ENCODE data around the gene COL5A2. TPM values are rescaled to one million over a fixed set of nuclear protein-coding genes. Genes with fewer than 3 reads are reported as not detected.

COL5A2 gene
- total and polyA plus RNA-seq, 10 of the 15 experiments (the other 5 are each of a cell fraction or from before 2014, with no cell fraction given), result 0.04 to 0.85 (median 0.39) TPM

- no peak for TF ChIP-seq ZBTB11 (CRISPR knock-in tag; IDR thresholded peaks at IDR 0.05)
- TF ChIP-seq, protein P1, sequence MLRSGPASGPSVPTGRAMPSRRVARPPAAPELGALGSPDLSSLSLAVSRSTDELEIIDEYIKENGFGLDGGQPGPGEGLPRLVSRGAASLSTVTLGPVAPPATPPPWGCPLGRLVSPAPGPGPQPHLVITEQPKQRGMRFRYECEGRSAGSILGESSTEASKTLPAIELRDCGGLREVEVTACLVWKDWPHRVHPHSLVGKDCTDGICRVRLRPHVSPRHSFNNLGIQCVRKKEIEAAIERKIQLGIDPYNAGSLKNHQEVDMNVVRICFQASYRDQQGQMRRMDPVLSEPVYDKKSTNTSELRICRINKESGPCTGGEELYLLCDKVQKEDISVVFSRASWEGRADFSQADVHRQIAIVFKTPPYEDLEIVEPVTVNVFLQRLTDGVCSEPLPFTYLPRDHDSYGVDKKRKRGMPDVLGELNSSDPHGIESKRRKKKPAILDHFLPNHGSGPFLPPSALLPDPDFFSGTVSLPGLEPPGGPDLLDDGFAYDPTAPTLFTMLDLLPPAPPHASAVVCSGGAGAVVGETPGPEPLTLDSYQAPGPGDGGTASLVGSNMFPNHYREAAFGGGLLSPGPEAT (IDR thresholded peaks at IDR 0.05; ENCODE audit: low read depth), result no peak
- TF ChIP-seq, protein P2, sequence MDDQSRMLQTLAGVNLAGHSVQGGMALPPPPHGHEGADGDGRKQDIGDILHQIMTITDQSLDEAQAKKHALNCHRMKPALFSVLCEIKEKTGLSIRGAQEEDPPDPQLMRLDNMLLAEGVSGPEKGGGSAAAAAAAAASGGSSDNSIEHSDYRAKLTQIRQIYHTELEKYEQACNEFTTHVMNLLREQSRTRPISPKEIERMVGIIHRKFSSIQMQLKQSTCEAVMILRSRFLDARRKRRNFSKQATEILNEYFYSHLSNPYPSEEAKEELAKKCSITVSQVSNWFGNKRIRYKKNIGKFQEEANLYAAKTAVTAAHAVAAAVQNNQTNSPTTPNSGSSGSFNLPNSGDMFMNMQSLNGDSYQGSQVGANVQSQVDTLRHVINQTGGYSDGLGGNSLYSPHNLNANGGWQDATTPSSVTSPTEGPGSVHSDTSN (IDR thresholded peaks at IDR 0.05; ENCODE audit: insufficient replicate concordance, low read depth, low read length), result no peak
Observed at GRCh38 chr2:189045836-189046235, 133.7 kb downstream of the COL5A2 start (continued).

DNA sequence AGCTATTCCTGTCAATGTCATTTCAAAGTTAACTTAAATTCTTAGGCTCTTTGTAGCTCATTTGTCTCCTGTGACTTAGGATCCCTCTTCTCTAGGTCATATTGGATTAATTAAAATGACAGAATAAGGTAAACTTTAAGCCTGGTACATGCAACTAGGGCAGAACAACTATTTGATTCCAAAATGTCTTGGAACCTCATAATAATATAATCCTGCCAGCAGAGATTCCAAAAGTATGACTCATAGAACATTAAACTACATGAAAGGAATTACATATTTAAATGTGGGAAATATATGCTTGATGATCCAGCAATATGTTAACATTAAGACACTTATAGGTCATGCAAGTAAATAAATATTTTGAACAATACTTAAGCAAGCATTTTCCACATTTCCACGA, 142.0 kb downstream of the COL5A2 start:
- no peak overlapping the region for H2AFZ ChIP-seq (ENCODE audit: control insufficient read depth, low read depth, low read length)
- H3K9me3 ChIP-seq (replicated peaks; ENCODE audit: control insufficient read depth, insufficient read depth, low read length), result no peaks in the 10 kb centered on the region
- ChIA-PET RAD21 (ENCODE audit: unreplicated experiment) (no interaction called here), POLR2A (no interaction called here), CTCF (no interaction called here), SMC1A (ENCODE audit: uncharacterized antibody, unreplicated experiment) (interaction anchor here (0.8 kb wide), 1 partner anchor 53 kb away, joined by 3 read pairs; no protein-coding TSS in a partner anchor)
- no peaks in the 10 kb centered on the region for H3K79me2 ChIP-seq (ENCODE audit: control insufficient read depth, insufficient read depth, low read length)
- no peak overlapping the region for H3K4me2 ChIP-seq (ENCODE audit: control insufficient read depth, insufficient read depth)
- in situ Hi-C loops (cut with MboI), result no loop called here
- H3K4me3 ChIP-seq, result no peak overlapping the region
- no peak overlapping the region for H3K9ac ChIP-seq (ENCODE audit: control insufficient read depth, insufficient read depth, low read length)
- ATAC-seq (no peak), DNase-seq (ENCODE audit: low read depth, low spot score) (no peak), FAIRE-seq (no peak)
- H4K20me1 ChIP-seq (ENCODE audit: control insufficient read depth, insufficient read depth), result no peaks in the 10 kb centered on the region
- no peaks in the 10 kb centered on the region for H3K36me3 ChIP-seq (ENCODE audit: control insufficient read depth in 2 of 2, insufficient read depth in 2 of 2, low read length in 1 of 2)
- no peaks in the 10 kb centered on the region for H3K4me1 ChIP-seq (ENCODE audit: control insufficient read depth, insufficient read depth, low read length)
- no peaks in the 10 kb centered on the region for H3K27me3 ChIP-seq (replicated peaks in 1 of 2; ENCODE audit: control insufficient read depth in 2 of 2, insufficient read depth in 2 of 2, low read length in 1 of 2)
- BruUV-seq (replicated peaks), result no TSS peak
- WGBS (ENCODE audit: insufficient coverage, insufficient replicate concordance, low lambda C conversion rate, missing lambda C conversion rate), result 4% methylated on average over 1 of the region's 1 CpG
- intact Hi-C loops (cut with micrococcal nuclease; ENCODE audit: unreplicated experiment), result no loop called here
- TF ChIP-seq NR2C1 (IDR thresholded peaks at IDR 0.05) (no peak), FOXK2 (IDR thresholded peaks at IDR 0.05) (no peak)
- H3K27ac ChIP-seq (ENCODE audit: control insufficient read depth, insufficient read depth), result no peak overlapping the region

Data from GM12878 (cell line).